GM23338 (cell line): ENCODE results near the gene MXRA5.

Source experiments
- CREB1 ChIP-seq: fragments of 250-450 bp; sonication (Bioruptor Pico); IDR thresholded peaks from 2 replicates; pipeline ENCODE4 v1.5.0; 2020; ENCODE audit warnings: low read depth, mild to moderate bottlenecking, moderate library complexity
- ETS1 ChIP-seq: IDR thresholded peaks from 2 replicates; pipeline ENCODE4 v1.6.1; 2016; ENCODE audit warnings: antibody characterized with exemption
- EZH2 ChIP-seq: fragments of 200-600 bp; sonication (generic); IDR thresholded peaks from one replicate; pipeline ENCODE4 v1.8.0; 2017; ENCODE audit warnings: antibody characterized with exemption, mild to moderate bottlenecking, low read depth; ENCODE audit not compliant: unreplicated experiment
- EZH2phosphoT487 ChIP-seq: fragments of 200-600 bp; sonication (generic); IDR thresholded peaks from one replicate; pipeline ENCODE4 v1.8.1; 2018; ENCODE audit warnings: antibody characterized with exemption; ENCODE audit not compliant: unreplicated experiment
- JUNB ChIP-seq: IDR thresholded peaks from one replicate; pipeline ENCODE4 v1.6.1; 2016; ENCODE audit warnings: antibody characterized with exemption; ENCODE audit not compliant: unreplicated experiment
- NANOG ChIP-seq: IDR thresholded peaks from 2 replicates; pipeline ENCODE4 v1.6.1; 2016; ENCODE audit warnings: antibody characterized with exemption, borderline replicate concordance
- POLR2AphosphoS5 ChIP-seq: IDR thresholded peaks from 2 replicates; pipeline ENCODE4 v1.6.1; 2016; ENCODE audit warnings: antibody characterized with exemption, low read depth
- REST ChIP-seq: IDR thresholded peaks from one replicate; pipeline ENCODE4 v1.6.1; 2018; ENCODE audit warnings: antibody characterized with exemption; ENCODE audit not compliant: unreplicated experiment
- TF ChIP-seq, protein P1 (sequence below), 2 experiments: fragments of 200-600 bp in 1 of 2; sonication (generic) in 1 of 2; conservative IDR thresholded peaks; 2 replicates each; pipeline versions ENCODE4 v1.5.1 to v1.6.1; 2016 to 2017; ENCODE audit warnings: antibody characterized with exemption in 2 of 2, low read depth in 2 of 2, mild to moderate bottlenecking in 2 of 2, moderate library complexity in 1 of 2

- TF ChIP-seq REST, result no peak
- no peak for TF ChIP-seq ETS1
- TF ChIP-seq, protein P1, sequence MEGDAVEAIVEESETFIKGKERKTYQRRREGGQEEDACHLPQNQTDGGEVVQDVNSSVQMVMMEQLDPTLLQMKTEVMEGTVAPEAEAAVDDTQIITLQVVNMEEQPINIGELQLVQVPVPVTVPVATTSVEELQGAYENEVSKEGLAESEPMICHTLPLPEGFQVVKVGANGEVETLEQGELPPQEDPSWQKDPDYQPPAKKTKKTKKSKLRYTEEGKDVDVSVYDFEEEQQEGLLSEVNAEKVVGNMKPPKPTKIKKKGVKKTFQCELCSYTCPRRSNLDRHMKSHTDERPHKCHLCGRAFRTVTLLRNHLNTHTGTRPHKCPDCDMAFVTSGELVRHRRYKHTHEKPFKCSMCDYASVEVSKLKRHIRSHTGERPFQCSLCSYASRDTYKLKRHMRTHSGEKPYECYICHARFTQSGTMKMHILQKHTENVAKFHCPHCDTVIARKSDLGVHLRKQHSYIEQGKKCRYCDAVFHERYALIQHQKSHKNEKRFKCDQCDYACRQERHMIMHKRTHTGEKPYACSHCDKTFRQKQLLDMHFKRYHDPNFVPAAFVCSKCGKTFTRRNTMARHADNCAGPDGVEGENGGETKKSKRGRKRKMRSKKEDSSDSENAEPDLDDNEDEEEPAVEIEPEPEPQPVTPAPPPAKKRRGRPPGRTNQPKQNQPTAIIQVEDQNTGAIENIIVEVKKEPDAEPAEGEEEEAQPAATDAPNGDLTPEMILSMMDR (conservative IDR thresholded peaks at IDR 0.05; ENCODE audit: low read depth in 2 of 2), result no peak
- TF ChIP-seq EZH2, result no peak
- no peak for TF ChIP-seq NANOG
- no peak for TF ChIP-seq CREB1 (CRISPR knock-in tag)
- TF ChIP-seq POLR2AphosphoS5, result no peak
- TF ChIP-seq EZH2phosphoT487, result no peak
- TF ChIP-seq JUNB, result no peak
These were observed 38.6 kb downstream of the MXRA5 start for GRCh38 chrX:3307881-3308280.
